Sigmoid colon (tissue), 7 donors: Measurements from ENCODE around the gene IDH2. TPM values are rescaled to one million over a fixed set of nuclear protein-coding genes. Genes with fewer than 3 reads are reported as not detected.

Experiments
- DNase-seq: peaks from one replicate; pipeline ENCODE4 v3.0.0-alpha.2; 2019
- H3K27ac ChIP-seq, 4 donors: fragments of 200-600 bp; sonication (generic); one replicate each; pipeline ENCODE4 v1.5.1; 2016 to 2019; ENCODE audit warnings: mild to moderate bottlenecking in 1 of 4
- H3K27me3 ChIP-seq, 3 donors: fragments of 200-600 bp; sonication (generic); one replicate each; pipeline ENCODE4 v1.5.1; 2019; ENCODE audit warnings: mild to moderate bottlenecking in 1 of 3
- H3K36me3 ChIP-seq, 4 donors: fragments of 200-600 bp; sonication (generic); one replicate each; pipeline ENCODE4 v1.5.1; 2016 to 2019
- H3K4me1 ChIP-seq, 4 donors: fragments of 200-600 bp; sonication (generic); one replicate each; pipeline ENCODE4 v1.5.1; 2017 to 2019
- H3K4me3 ChIP-seq, 4 donors: fragments of 200-600 bp; sonication (generic); one replicate each; pipeline ENCODE4 v1.5.1; 2017 to 2019; ENCODE audit warnings: mild to moderate bottlenecking in 2 of 4, moderate library complexity in 1 of 4
- H3K9me3 ChIP-seq, 4 donors: fragments of 200-600 bp in 3 of 4; sonication (generic) in 3 of 4; one replicate each; pipeline versions ENCODE4 v1.5.1 to v1.6.1; 2013 to 2019
- CTCF ChIP-seq, 4 experiments: fragments of 450-650 bp in 3 of 4; fragments of 200-600 bp in 1 of 4; IDR thresholded peaks; one replicate each; pipeline ENCODE4 v1.5.1; 2016 to 2019; ENCODE audit warnings: antibody characterized with exemption in 4 of 4, mild to moderate bottlenecking in 3 of 4, moderate library complexity in 2 of 4
- EP300 ChIP-seq, 4 donors: sonication (generic); formaldehyde crosslinking; IDR thresholded peaks; one replicate each; pipeline ENCODE4 v1.6.1; 2017; ENCODE audit warnings: antibody characterized with exemption in 4 of 4
- POLR2A ChIP-seq, 2 donors: fragments of 450-650 bp; IDR thresholded peaks; one replicate each; pipeline ENCODE4 v1.6.1; 2016; ENCODE audit warnings: antibody characterized with exemption in 2 of 2, mild to moderate bottlenecking in 2 of 2, moderate library complexity in 2 of 2
- POLR2AphosphoS5 ChIP-seq, 4 donors: sonication (generic); formaldehyde crosslinking; IDR thresholded peaks; one replicate each; pipeline ENCODE4 v1.6.1; 2017; ENCODE audit warnings: antibody characterized with exemption in 4 of 4
- WGBS, 2 donors: extraction: QIAGEN DNeasy Blood & Tissue Kit; methylation state at CpG; one replicate each; pipeline ENCODE4 v1.1.7; 2013; 5-methylcytosine and 5-hydroxymethylcytosine counted together
- intact Hi-C: fragments of 100-400 bp; cut with DNase I; formaldehyde crosslinking; loops from one replicate; pipeline ENCODE4 v1.15.1; 2023
- polyA plus RNA-seq, 3 donors: library from polyadenylated mRNA; stranded (reverse); fragments of 200-250 nt; gene quantifications; one replicate each; pipeline ENCODE4 v1.2.3, GENCODE V29; 2013
- total RNA-seq, 4 donors: library from RNA; depleted of rRNA; stranded (reverse); fragments of >200 nt; gene quantifications; one replicate each; pipeline ENCODE4 v1.1.0, GENCODE V29; 2016
- donor health status: healthy with polysubstance abuse.
- donor health status: Bipolar disorder and iron deficiency.
- donor health status: healthy.

The IDH2 gene
- total and polyA plus RNA-seq, 7 donors, result 43.8 to 210 (median 111) TPM

DNA sequence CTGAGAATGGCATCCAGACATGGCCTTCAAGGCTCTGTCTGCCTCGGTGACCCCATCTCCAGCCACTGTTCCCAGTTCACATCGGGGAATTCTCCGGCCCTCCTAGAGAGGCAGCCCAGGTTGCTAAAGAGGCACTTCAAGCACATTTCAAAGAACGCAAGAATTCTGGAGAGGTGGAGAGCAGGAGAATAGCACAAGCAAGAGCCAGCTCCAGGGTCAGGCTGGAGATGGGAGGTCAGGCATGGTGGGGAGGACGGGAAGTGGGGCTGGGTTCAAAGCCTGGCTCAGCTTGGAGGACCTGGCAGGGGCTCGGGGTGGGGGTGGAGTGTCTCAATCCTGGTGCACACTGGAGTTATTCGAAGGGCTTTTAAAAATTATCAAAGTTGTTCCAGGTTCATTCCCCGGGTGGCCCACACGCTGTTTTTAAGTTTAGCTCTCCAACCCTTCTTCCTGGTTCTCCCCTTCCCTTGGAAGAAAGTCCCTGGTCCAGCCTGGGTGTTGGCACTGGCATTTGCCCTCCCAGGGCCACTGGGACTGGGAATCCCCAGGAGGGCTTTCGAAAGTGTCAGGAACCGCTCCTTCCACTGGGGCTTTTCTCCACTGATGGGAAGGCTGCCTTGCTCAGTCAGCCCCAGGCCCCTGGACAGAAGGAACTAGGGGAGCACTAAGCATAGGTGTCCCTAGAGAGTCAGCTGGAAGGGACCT, 65.3 kb downstream of the IDH2 start:
- peak; percentile 50 for DNase-seq
- TF ChIP-seq CTCF (IDR thresholded peaks at IDR 0.05) (no peak), POLR2A (IDR thresholded peaks at IDR 0.05) (no peak), EP300 (IDR thresholded peaks at IDR 0.05) (no peak), POLR2AphosphoS5 (IDR thresholded peaks at IDR 0.05) (no peak)
- H3K9me3 ChIP-seq, result no peaks in the 10 kb centered on the region
- no peak overlapping the region for H3K4me3 ChIP-seq
- no peaks in the 10 kb centered on the region for H3K36me3 ChIP-seq
- intact Hi-C loops, result no loop called here
- no peaks in the 10 kb centered on the region for H3K27me3 ChIP-seq
- 89 to 90% methylated on average over 11 of the region's 11 CpGs for WGBS, 2 donors
- no peak overlapping the region for H3K27ac ChIP-seq
- peaks cover 0 to 69% (median 41%) of the 10 kb centered on the region in 4 donors for H3K4me1 ChIP-seq

GRCh38 chr15:90036343-90036742, 65.9 kb downstream of the IDH2 start:
- WGBS, 2 donors, result 85 to 87% methylated on average over 9 of the region's 9 CpGs
- H3K27ac ChIP-seq, result peak overlapping the region in 2 of 4 donors; percentile 66
- H3K9me3 ChIP-seq, result no peaks in the 10 kb centered on the region
- peaks cover 0 to 72% (median 41%) of the 10 kb centered on the region in 4 donors for H3K4me1 ChIP-seq
- H3K27me3 ChIP-seq, result no peaks in the 10 kb centered on the region
- TF ChIP-seq POLR2AphosphoS5 (IDR thresholded peaks at IDR 0.05) (no peak), CTCF (IDR thresholded peaks at IDR 0.05) (no peak), POLR2A (IDR thresholded peaks at IDR 0.05) (no peak), EP300 (IDR thresholded peaks at IDR 0.05) (no peak)
- DNase-seq, result peak; percentile 38
- no peaks in the 10 kb centered on the region for H3K36me3 ChIP-seq
- intact Hi-C loops, result no loop called here
- no peak overlapping the region for H3K4me3 ChIP-seq

- Histone ChIP-seq H3K27me3 (no peaks in the 10 kb centered on the region), H3K27ac (peak overlapping the region in 3 of 4 donors; percentile 57 to 66 (median 66)), H3K4me1 (peaks cover 0 to 69% (median 41%) of the 10 kb centered on the region in 4 donors), H3K36me3 (no peaks in the 10 kb centered on the region), H3K9me3 (no peaks in the 10 kb centered on the region), H3K4me3 (no peak overlapping the region)
- 60 to 84% methylated on average over 10 of the region's 10 CpGs for WGBS, 2 donors
- TF ChIP-seq CTCF (IDR thresholded peaks at IDR 0.05) (no peak), POLR2A (IDR thresholded peaks at IDR 0.05) (no peak), EP300 (IDR thresholded peaks at IDR 0.05) (no peak), POLR2AphosphoS5 (IDR thresholded peaks at IDR 0.05) (no peak)
- DNase-seq, result peak; percentile 67
- intact Hi-C loops, result no loop called here
Observed at GRCh38 chr15:90035840-90036230, 66.4 kb downstream of the IDH2 start.

GRCh38 chr15:90035095-90035839, 67.0 kb downstream of the IDH2 start:
- no peaks in the 10 kb centered on the region for H3K27me3 ChIP-seq
- H3K4me3 ChIP-seq, result no peak overlapping the region
- 53 to 72% methylated on average over 19 of the region's 19 CpGs for WGBS, 2 donors
- no peaks in the 10 kb centered on the region for H3K9me3 ChIP-seq
- TF ChIP-seq POLR2A (IDR thresholded peaks at IDR 0.05) (no peak), POLR2AphosphoS5 (IDR thresholded peaks at IDR 0.05) (no peak), CTCF (IDR thresholded peaks at IDR 0.05) (no peak), EP300 (IDR thresholded peaks at IDR 0.05) (no peak)
- H3K36me3 ChIP-seq, result no peaks in the 10 kb centered on the region
- intact Hi-C loops, result no loop called here
- H3K4me1 ChIP-seq, result peaks cover 0 to 64% (median 41%) of the 10 kb centered on the region in 4 donors
- peak; percentile 75 for DNase-seq
- H3K27ac ChIP-seq, result peak overlapping the region; percentile 57 to 66 (median 62)
